HG02759 (cell line): ENCODE results near the gene TMEM225B.
"Not testable (repeated sequence)": the region's sequence is repeated elsewhere in the genome, so short reads cannot be mapped to it uniquely, and the experiment has no call there.

Source experiments
- ATAC-seq: cut with Tn5 transposase; IDR thresholded peaks from one replicate; pipeline ENCODE4 v1.9.1; 2021; ENCODE audit warnings: mild to moderate bottlenecking, moderate library complexity; ENCODE audit not compliant: unreplicated experiment

The TMEM225B gene

DNA sequence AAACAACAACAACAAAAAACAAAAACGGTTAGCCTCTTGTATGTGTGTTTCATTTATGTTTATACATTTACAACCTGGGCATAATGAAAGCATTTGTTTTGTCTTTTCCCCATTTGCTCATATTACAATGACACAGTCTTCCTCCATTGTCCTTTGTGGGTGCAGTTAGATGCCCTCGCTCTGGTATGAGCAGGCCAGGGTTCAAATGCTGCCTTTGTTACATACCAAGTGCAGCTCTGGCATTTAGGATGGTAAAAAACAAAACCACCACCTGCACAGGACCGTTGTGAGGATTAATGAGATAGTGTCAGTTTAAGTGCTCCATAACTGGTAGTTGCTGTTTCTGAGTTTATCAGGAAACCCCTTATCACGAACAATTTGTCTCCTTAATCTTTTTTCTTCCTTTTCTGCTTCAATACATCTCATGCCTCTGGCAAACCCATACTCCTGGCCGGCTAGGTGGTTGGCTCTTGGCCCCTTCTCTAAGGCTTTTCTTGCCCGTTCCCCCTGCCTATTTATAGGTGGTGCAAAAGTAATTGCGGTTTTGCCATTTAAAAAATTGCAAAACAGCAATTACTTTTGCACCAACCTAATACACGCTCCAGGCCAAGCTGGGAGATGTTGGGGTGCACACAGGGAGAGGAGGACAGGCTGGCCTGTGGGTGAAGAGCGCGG is 18.6 kb upstream of the TMEM225B start:
- no peak for ATAC-seq

DNA sequence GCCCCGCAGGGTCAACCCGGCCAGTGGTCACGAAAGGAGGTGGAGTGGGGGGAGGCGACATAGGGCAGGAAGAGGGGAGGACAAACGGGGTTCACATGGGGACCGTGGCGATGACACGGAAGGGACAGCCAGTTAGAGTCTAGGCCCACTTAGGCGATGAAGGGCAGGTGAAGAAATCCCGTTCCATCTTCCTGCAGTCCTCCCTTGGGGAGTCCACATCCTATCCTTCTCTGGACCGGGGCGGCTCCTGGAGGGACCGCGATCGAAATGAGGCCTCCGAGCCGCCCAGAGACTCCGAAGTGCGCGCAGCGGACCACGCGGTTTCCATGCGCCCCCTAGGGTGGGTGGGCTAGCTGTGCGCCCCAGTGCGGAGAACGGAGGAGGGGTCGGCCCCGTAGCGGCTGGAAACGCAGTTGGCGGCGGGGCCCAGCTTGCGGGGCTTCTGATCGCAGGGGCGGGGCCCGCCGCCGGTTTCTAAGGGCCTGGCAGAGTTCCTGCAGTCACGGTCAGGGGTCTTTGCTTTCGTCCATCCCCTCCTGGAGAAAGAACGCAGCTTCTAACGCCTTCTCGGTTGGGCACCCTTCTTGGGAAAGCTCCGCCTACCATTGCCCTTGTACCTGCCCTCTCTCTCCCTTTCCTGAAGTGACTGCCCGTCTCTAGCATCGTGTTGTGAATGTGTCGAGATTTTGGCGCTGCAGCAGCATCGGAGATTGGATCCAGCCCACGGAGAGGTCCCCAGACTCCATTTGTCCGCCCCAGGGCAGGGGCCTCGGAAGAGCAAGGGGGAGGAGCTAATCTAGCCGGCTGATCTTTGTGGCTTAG is 17.9 kb upstream of the TMEM225B start:
- ATAC-seq, result peak; percentile 44

DNA sequence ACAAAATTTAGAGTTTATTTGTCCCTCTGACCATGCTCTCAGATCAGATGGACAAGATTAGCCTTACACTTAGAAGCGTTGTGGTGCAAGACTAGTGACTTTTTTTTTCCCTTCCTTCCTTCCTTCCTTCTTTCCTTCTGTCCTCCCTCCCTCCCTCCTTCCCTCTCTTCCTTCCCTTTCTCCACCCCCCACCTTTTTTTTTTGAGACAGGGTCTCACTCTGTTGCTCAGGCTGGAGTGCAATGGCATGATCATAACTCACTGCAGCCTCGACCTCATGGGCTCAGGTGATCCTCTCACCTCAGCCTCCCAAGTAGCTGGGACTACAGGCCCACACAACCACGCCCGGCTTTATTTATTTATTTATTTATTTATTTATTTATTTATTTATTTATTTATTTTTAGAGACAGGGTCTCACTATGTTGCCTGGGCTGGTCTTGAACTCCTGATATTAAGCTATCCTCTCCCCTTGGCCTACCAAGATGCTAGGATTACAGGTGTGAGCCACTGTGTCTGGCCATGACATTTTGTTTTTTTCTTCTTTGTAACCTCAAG is 17.2 kb upstream of the TMEM225B start:
- not testable (repeated sequence) for ATAC-seq

DNA sequence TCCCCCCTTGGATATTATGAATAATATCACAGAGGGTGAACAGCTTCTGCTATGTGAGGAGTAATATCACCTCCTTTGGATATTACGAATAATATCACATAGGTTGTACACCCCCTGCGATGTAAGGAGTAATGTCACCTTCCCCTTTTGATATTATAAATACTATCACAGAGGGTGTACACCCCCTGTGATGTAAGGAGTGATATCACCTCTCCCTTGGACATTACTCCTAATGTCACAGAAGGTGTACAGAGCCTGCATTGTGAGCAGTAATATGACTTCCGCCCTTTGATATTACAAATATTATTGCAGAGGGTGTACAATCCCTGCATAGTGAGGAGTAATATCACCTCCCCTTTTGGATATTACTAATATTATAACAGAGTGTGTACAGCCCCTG is 9.2 kb upstream of the TMEM225B start:
- ATAC-seq, result no peak

DNA sequence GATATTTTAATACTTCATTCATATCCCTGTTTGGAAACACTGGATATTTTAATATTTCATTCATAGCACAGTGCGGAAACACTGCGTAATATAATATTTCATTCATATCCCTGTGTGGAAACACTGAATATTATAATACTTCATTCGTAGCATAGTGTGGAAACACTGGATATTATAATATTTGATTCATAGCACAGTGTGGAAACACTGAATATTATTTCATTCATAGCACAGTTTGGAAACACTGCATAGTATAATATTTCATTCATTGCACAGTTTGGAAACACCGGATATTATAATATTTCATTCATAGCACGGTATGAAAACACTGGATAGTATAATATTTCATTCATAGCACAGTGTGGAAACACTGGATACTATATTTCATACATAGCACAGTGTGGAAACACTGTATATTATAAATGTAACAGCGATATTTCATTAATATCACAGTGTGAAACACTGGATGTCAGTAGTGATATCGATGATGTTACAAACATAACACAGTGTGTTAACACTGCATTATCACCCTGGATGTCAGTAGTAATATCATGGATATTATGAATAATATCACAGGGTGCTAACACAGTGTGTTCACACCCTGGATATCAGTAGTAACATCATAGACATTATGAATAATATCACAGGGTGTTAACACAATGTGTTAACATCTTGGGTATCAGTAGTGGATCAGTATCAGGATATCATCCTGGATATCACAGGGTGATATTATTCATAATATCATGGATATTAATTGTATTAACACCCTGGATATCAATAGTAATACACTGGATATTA is 2.9 kb upstream of the TMEM225B start:
- ATAC-seq, result no peak

DNA sequence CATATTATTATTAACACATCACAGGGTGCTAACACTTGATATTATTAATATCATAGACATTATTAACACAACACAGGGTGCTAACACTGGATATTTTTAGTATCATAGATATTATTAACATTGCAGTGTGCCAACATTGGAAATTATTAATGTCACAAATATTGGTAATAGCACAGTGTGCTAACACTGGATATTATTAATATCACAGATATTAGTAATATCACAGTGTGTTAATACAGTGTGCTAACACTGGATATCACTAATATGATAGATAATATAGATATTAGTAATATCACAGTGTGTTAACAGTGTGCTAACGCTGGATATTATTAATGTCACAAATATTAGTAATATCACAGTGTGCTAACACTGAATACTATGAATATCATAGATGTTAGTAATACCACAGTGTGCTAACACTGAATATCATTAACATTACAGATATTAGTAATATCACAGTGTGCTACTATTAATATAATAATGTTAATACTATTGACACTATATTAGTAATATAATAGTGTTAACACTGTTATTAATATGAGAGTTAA is 1.6 kb upstream of the TMEM225B start:
- ATAC-seq, result no peak

DNA sequence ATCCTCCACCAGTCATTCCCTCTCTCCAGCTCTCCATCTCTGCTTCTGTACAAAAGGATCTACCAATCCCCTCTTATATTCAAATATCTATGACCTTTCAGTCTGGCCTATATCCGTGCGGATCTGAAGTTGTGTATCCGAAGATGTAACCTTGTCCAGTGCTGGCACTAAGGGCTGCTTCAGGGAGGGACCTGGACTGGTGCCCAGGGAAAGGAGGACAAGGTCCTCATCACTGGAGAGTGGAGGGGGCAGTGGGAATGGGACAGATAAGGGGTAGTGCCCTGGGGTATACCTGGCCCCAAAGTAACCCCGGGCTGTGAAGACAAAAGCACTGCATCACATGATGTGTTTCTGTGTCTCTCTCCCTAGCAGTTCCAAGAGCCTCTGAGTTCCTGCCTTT is 1.8 kb downstream of the TMEM225B start:
- ATAC-seq, result no peak

DNA sequence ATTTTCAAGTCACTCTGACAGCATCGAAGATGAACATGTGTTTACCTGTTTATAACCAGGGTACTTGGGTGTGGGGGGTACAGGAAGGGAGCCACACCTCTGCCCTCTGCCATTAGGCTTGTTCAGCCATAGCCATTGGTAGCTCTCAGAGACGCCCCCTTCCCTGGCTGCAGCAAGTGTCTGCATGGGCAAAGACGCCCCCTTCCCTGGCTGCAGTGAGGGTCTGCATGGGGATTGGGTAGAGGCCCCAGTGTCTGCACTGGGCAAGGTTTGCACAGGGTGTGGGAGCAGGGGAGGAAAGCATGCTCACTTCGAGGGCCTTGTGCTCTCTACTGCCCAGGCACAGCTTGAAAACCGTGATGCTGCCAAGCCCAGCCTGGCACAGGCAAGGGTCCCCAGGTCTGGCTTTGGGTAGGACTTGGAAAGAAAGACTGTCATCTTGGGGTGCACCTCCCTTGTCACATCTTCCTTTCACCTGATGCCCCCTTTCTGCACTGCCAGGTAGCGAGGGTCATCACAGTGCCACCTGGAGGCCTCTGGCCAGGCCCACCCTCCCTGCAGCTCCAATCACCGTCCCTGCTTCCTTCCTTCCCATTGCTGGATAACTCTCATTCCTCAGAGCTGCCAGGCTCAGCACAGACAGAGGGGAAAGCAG is 3.7 kb downstream of the TMEM225B start:
- no peak for ATAC-seq

DNA sequence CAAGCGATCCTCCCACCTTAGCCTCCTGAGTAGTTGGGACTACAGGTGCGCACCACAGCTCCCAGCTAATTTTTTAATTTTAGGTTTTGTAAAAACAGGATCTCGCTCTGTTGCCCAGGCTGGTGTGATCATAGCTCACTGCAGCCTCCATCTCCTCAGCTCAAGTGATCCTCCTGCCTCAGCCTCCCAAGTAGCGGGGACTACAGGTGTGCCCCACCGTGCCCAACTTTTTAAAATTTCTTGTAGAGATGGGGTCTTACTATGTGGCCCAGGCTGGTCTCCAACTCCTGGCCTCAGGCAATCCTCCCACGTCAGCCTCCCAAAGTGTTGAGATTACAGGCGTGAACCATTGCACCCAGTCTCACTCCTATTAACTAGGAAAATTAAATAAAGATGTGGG is 7.5 kb downstream of the TMEM225B start:
- ATAC-seq, result no peak

DNA sequence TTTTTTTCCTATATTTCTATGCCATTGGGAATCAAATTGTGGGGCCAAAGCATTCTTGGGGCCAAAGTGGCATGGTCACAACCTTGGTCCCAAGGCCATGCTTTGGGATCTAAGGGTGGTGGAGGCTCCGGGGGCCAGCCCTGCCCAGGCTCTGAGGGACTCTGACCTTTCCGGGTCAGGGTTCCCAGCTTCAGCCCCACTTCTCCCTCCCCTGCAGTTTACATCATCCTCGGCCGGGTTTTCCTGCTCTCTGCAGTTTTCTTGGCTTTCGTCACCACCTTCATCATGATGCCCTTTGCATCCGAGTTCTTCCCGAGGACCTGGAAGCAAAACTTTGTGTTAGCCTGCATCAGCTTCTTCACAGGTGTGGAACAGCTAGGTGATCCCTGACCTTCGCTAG is 8.5 kb downstream of the TMEM225B start:
- ATAC-seq, result no peak

DNA sequence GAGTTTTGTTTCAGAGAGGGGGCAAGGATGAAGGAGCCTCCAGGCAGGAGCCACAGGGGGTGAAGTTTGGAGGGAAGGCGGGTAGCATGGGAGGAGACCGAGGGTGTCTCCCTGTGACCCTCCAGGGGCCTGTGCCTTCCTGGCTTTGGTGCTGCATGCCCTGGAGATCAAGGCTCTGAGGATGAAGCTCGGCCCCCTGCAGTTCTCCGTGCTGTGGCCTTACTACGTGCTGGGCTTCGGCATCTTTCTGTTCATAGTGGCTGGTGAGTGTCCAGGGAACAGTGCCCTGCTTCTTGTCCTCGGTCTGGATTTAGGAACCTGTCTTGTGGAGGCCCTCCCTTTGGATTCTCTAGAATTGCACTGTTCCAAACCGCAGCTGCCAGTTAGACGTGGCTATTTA is 9.5 kb downstream of the TMEM225B start:
- no peak for ATAC-seq

DNA sequence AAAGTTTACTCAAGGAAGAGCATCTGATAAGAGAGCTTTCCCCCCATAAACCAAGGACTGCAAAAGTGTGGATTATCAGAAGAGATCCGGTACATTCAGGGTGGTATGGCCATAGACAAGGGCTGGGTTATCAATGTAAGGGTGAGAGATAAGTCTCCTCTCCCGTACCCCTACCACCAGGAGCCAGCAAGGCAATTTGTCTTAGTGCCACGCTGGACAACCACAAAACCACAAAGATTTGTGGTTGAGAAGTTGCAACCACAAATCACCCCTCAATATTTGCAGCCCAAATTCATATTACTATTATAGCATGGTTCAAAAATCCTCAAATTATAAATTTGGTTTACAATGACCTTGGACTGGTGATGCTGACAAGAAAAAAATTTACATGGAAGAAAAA is 16.4 kb downstream of the TMEM225B start:
- no peak for ATAC-seq

DNA sequence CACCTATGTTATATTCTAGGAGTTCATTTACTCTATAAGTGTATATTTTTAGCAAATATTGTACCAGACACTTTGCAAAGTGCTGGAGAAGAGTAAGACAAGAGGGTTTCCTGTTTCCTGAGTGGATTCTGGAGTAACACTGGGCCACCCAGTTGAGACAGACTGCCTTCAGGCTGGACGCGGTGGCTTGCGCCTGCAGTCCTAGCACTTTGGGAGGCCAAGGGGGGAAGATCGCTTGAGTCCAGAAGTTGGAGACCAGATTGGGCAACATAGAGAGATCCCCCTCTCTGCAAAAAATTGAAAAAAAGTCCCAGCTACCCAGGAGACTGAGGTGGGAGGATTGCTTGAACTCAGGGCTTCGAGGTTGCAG is 17.9 kb downstream of the TMEM225B start:
- ATAC-seq, result no peak

DNA sequence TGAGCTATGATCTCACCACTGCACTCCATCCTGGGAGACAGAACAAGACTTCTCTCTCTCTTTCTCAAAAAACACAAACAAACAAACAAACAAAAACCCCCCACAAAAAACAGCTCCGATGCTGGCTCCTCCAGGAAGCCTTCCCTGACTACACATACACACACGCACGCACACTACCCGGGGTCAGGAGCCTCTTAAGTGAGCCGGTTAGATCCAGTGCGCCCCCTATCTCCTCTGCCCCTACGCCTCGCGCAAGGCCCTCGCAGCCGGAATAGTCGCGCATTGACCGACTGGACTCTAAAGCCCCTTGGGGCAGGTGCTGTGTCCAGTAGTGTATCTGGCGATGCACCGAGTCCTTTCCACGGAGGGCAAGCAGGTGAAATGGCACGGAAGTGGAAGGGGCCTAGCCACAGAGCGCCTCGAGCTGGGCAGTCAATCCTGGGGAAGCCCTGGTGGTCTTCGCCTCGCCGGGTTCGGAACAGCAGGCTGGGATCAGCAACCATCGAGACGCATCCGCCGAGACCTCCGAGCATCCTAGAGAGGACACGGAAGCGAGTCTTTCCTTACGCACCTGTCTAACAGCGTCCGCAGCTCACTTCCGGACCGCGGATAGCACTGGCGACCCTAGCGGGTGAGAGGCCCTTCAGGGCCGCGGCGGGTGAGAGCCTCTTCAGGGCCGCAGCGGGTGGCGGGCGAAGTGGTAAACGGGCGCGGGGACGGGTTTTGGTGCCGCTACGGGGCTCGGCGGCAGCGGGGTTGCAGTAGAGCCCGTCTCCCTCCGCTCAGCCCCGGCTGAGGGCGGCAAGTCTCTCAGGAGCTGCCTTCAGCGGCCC is 18.5 kb downstream of the TMEM225B start, which contains the start of gene ZSCAN25:
Gene ZSCAN25, plus strand, starts transcription at position 588 of the 833 bp plus-strand sequence. CDS start 2,661 bp downstream, outside the sequence.
- ATAC-seq, result peak; percentile 95

DNA sequence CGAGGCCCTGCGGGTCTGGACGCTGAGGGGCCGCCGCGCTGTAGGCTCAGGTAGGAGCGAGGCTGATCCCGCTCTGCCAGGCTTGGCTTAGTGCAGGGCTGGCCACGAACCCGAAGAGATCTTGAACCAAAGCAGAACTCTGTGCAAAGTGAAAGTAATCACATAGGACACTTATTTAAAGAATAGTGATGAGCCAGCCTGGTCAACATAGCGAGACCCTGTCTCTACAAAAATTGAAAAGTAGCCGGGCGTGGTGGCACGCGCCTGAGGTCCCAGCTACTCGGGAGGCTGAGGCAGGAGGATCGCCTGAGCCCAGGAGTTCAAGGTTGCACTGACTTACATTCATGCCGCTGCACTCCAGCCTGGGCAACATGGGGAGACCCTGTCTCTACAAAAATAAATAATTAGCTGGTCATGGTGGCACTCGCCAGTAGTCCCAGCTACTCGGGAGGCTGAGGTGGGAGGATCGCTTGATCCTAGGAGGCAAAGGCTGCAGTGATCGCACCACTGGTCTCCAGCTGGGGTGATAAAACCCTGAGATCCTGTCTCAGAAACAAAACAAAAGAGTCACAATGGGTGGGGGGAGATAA is 19.2 kb downstream of the TMEM225B start:
- ATAC-seq, result no peak

DNA sequence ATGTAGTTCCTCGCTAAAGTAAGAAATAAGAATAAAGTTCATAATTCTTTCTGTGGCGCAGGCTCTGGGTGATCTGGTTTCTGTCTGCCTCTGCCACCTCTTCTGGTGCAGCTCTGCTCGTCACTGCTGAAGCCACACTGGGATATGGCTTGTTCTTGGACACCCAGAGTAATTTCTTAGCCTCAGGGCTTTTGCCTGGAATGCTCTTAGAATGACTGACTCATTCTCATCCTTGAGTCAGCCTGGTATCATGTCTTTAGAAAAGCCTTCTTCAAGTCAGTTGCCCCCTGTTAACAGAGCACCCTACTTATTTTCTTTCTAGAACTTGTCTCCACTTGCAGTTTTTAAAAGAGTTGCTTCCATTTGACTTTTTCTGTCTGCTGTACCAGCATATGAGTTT is 20.7 kb downstream of the TMEM225B start:
- ATAC-seq, result no peak

DNA sequence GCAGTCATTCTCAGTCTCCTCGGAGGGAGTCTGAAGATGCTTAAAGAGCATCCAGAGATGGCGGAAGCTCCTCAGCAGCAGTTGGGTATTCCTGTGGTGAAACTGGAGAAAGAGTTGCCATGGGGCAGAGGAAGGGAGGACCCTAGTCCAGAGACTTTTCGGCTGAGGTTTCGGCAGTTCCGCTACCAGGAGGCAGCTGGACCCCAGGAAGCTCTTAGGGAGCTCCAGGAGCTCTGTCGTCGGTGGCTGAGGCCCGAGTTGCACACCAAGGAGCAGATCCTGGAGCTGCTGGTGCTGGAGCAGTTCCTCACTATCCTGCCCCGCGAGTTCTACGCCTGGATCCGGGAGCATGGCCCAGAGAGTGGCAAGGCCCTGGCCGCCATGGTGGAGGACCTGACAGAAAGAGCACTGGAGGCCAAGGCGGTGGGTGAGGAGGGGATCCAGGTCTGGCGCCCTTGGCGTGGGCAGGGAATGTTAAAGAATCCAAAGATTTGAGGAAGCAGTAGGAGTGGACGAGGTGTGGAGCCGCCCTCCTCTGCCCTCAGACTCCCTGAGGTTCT is 21.6 kb downstream of the TMEM225B start:
- ATAC-seq, result no peak

DNA sequence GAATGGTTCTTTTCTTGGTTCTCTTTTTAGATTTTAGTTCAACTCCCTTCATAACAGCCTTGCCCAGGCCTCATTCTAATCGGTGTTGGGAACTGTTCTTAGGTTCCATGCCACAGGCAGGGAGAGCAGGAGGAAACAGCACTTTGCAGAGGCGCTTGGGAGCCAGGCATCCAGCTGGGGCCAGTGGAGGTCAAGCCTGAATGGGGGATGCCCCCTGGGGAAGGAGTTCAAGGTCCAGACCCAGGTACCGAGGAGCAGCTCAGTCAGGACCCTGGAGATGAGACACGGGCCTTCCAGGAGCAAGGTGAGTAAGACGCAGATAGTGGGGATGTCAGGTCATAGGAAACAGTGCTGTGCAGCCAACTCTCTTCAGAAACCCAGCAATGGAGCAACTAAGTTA is 23.2 kb downstream of the TMEM225B start:
- ATAC-seq, result no peak

DNA sequence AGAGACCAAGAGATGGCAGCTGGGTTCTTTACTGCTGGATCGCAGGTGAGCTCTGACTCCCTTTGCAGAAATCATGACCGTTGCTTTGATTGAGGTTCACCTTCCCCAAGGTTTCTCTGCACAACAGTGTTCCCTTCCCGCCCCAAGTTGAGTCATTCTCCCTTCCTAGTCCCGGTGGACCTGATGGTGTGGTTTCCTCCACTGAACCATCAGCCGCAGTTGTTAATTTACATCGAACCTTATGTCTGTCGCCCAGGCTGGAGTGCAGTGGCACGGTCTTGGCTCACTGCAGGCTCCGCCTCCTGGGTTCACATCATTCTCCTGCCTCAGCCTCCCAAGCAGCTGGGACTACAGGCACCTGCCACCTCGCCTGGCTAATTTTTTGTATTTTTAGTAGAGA is 24.5 kb downstream of the TMEM225B start:
- ATAC-seq, result no peak
